ENCODE measurements around the gene OR8G5.

OR8G5 gene

DNA sequence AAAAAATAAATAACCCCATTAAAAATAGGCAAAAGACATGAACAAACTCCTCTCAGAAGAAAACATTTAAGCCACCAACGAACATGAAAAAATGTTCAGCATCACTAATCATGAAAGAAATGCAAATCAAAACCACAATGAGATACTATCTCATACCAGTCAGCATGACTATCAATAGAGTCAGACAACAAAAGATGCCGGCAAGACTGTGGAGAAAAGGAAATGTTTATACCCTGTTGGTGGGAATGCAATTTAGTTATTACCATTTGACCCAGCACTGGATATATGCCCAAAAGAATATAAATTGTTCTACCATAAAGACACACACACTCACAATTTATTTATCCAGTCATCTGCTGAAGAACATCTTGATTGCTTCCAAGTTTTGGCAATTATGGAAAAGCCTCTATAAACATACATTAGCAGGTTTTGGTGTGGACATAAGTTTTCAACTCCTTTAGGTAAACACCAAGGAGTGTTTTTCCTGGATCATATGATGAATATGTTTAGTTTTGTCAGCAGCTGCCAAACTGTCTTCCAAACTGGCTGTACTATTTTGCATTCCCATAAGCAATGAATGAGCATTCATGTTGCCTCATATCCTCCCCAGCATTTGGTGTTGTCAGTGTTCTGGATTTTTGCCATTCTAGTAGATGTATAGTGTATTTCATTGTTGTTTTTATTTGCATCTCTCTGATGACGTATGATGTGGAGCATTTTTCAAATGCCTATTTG lies 29.6 kb downstream of the OR8G5 start:
- DNase-seq (ENCODE audit: low read depth in 2 of 2) = no peak

DNA sequence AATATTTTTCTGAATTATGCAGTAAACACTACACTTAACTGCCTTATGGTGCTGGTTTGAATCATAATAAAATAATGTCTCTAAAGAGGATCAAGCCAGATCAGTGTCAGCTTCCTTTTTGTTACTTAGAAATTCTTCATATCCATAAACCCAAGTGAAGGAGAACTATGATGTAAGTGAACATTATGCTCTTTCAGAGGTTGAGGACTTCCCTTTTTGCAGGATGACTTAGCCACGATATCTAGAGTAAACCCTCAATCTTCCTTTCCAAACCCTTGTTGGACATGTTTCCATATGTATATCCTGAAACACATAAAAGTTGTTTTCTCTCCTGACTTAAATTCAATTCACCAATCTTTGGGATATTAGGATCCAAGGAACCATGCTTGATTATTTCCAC lies 38.5 kb downstream of the OR8G5 start:
- DNase-seq (ENCODE audit: low read depth in 2 of 2) = no peak

DNA sequence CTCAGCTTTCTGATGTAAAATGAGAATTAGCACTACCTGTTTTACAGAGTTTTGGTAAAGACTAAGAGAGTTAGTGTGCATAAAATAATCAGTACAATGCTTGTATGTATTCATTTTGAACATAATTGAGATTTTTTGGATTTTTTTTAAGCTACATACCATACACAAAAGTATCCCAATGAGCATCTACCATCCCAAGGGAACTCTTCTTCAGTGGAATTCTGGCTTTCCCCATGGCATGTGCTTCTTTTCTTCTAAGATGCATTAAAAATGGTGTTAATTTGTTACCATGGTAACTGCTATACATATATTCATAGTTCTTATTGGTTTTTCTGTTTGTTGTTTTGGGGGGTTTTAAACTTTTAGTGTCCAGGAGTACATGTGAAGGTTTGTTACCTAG lies 39.8 kb downstream of the OR8G5 start:
- no peak for DNase-seq (ENCODE audit: low read depth in 2 of 2)

DNA sequence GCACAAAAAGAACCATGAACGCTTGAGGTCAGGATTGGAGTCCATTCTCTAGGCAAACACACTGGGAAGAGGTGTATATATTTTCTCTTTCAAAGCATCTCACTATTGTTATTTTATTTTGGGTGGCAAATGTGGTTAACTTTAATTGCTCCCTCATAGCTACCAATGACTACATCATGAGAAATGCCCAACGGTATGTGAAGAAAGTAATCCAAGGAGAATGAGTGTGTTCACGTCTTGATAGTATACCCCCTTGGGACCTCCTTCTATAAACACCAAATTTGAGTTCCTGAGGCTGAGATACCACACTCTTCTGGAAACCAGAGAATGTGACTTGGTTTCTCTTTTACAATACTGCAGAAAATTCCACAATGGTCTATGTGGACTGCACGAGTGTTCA lies 41.7 kb downstream of the OR8G5 start:
- DNase-seq (ENCODE audit: low read depth in 2 of 2) = no peak

DNA sequence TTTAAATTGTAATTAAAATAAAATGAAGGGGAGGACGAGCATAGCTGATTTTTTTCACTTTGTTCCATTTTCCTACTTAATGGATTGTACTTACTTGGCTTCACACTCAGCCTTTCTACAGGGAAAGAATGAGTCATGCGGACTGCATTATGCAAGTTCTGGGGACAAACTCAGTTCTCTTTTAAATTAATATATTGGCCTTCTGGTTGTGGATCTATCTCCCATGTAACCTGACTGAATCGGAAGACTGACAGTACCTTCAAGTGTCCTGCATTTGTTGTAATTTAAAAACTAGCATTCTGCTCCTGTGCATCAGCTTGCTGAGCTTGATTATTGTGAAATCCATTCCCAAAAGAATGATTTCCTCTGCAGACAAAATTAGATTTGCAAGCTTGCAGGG lies 45.4 kb downstream of the OR8G5 start:
- no peak for DNase-seq (ENCODE audit: low read depth in 2 of 2)

DNA sequence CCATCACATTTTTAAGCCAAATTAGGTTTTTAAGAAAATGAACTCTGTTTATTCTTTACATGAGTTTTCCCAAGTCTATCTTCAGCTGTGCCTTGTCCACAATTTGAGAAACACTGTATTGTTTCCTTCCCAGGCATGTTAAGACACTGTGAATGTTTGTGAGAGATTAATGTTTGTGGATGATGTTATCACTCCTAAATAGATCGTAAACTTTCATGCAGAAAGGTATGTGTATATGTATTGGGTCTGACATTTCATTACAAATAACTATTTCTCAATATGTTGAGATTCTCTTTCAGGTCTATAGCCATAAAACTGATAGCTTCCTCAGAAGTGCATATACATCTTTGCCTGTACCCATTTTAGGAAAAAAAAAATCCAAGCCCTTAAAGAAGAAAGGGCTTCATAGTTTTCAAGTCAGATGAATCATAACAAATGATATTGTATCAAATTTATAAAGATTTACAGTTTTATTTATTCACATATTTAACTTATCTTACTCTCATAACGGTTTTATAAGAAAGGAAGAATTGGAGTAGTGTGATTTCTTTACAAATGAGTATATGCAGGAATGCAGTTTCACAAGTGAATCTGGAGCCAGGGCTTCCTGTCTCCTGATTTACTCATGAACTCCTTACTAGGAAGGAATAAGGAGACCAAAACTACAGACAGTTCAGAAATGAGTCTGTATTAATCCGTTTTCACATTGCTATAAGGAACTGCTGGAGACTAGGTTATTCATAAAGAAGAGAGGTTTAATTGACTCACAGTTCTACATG lies 46.4 kb downstream of the OR8G5 start:
- DNase-seq (ENCODE audit: low read depth in 2 of 2) = no peak

DNA sequence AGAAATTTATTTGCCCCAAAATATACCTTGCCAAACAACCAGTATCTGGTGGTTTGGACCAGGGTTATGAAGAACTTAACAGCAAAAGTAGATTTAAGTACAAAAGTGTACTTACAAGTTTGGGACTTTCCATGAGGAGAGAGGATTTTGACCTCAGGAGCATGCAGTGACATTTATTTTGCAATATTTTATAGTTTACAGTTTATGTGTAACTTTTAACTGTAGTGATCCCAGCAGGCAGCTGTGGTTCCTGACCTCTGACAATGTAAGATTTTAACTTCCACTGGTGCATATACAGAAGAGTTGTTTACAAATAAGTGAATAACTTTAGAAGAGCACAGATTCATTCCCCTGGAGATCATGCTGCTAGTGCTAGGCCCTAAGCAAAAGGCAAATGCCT lies 50.9 kb downstream of the OR8G5 start:
- DNase-seq (ENCODE audit: low read depth in 2 of 2) = no peak

DNA sequence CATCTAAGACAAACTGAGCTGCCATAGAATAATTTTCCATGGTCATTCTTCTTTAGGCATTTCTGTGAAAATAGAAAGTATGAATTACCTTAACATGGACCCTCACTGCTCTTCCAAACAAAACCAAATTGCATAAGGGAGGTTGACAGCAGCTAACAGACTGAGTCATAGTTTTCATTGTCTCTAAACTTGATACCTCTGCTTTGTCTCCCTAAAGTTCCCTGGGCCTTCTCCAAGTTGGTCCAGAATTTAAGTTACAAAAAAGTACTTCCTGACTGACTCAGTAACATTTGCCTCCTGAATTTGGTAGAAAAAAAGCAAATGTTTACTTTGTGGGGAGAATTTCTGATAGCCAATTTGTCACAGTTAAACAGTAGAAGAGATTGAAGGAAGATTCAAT lies 54.5 kb downstream of the OR8G5 start:
- DNase-seq (ENCODE audit: low read depth in 2 of 2) = no peak

DNA sequence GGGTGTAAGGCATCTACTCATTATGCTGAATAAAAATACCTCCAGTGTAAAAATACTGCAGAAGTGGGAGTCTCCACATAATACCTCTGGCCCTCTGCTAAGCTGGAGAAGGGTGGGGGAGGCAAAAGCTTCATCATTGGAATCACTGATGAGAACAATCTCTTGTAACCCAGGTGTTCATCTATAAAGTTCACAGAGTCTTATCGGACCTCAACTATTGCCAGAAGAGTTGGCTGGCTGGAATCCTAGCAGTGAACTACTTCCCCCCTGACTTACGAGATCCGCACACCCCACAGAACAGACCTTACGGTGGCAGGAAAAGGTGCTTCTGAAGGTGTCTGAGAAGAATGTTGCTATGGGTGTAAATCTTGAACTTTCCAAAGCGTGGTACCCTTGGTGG lies 55.1 kb downstream of the OR8G5 start:
- DNase-seq (ENCODE audit: low read depth in 2 of 2) = no peak

DNA sequence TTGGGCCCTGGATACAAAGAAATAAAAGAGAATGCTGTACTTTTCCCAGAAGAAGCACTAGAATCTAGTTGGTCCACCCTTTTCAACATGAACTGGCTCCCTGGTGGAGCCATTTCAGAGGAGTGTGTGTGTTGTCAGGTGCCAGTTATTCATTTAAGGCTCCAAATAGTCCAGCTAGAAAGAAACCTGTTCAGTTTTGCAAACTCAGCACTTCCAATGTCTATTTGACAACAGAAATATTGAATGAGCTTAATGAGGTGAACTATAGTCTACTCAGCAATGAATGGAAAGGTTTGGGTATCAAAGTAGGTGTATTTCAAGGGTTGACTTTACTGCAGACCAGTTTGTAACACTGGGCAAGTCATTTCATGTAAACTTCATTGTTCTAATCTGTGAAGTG lies 55.5 kb downstream of the OR8G5 start:
- DNase-seq (ENCODE audit: low read depth in 2 of 2) = no peak

DNA sequence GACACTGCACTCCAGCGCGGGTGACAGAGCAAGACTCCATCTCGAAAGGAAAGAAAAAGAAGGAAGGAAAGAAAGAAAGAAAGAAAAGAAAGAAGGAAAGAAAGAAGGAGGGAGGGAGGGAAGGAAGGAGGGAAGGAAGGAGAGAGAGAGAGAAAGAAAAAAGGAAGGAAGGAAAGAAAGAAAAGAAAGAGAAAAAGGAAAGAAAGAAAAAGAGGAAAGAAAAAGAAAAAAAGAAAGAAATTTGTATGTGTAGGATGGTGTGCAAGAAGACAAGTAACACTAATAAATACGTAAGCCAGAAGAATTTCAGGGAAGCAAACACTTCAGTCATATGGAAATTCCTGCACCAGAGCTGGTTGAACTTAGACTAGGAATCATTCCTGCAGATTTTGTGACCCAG lies 57.0 kb downstream of the OR8G5 start:
- DNase-seq (ENCODE audit: low read depth in 2 of 2) = no peak

DNA sequence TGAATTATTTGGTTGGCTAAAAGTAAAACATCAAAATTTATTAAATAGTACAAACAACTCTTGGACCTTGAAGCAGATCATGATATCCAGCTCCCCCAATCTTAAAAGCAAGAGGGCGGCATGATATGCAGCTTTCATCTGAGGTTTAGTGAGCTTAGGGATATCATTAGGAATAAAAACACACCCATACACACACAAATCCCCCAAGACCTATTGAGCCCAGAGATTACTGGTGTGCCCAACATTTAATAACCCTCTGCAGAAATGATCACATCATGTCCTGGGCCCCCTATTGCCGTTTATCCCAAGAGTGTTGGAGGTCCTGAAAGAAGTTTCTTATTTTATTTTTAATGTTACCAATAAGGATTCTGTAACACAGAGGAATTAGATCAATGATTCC lies 57.7 kb downstream of the OR8G5 start, which contains the start of gene OR8D1:
Gene OR8D1 (minus strand): TSS at position 101 of the 400 bp plus-strand sequence. CDS start 3,183 bp downstream, outside the sequence.
- no peak for DNase-seq (ENCODE audit: low read depth in 2 of 2)

DNA sequence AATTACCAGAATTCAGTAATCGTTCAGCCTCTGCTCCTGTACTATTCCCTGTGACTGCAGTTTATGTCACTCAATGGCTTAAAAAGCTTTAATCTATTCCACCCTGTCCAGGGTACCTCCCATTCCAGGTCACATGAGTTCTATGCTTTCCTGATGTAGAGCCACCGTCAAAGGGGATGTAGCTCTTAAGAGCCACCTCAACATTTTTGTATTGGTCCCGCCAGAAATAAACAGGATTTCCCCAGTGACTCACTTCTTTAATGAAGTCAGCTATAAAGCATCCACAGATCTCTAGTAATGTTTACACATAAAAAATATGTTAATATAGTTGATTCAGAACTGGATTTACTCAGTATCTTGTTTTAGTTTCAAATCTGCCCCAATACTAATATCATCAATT lies 58.9 kb downstream of the OR8G5 start:
- DNase-seq (ENCODE audit: low read depth in 2 of 2) = no peak

All from stimulated activated CD8-positive, alpha-beta memory T cell treated with anti-CD3 and anti-CD28 coated beads, Interleukin-15, amount 100 ng/mL, for 4 hours (primary cell).